Ovary (tissue), 3 donors: ENCODE measurements around the gene PAK1.

Source experiments
- CTCF ChIP-seq, 3 donors: fragments of 450-650 bp in 2 of 3; fragments of 200-600 bp in 1 of 3; IDR thresholded peaks; one replicate each; pipeline versions ENCODE4 v1.5.1 to v1.8.0; 2016 to 2022; ENCODE audit warnings: antibody characterized with exemption in 3 of 3, mild to moderate bottlenecking in 1 of 3
- POLR2A ChIP-seq: fragments of 450-650 bp; IDR thresholded peaks from one replicate; pipeline ENCODE4 v1.6.1; 2017; ENCODE audit warnings: antibody characterized with exemption, mild to moderate bottlenecking, moderate library complexity
- donor health status: DM: no; HTN: no; CAD: no.

GRCh38 chr11:77400271-77400670 lies 73.6 kb downstream of the PAK1 start:
- TF ChIP-seq CTCF (IDR thresholded peaks at IDR 0.05) (no peak), POLR2A (no peak)
